ENCODE measurements around the gene TMIGD2.

TMIGD2 gene

GRCh38 chr19:4284974-4285373 is 17.2 kb downstream of the TMIGD2 start:
- no peaks in the 10 kb centered on the region for H3K79me2 ChIP-seq (ENCODE audit: insufficient read depth, low read length)
- H2AFZ ChIP-seq (ENCODE audit: low read length), result no peak overlapping the region
- no peaks in the 10 kb centered on the region for H3K36me3 ChIP-seq (ENCODE audit: insufficient read depth, low read length)
- H3K4me2 ChIP-seq (ENCODE audit: low read length), result no peak overlapping the region
- H3K4me1 ChIP-seq (ENCODE audit: insufficient read depth, low read length, severe bottlenecking), result no peaks in the 10 kb centered on the region
- H3K27ac ChIP-seq (ENCODE audit: low read depth, low read length, poor library complexity, severe bottlenecking), result no peak overlapping the region
- no peaks in the 10 kb centered on the region for H3K9me2 ChIP-seq (ENCODE audit: low read depth, low read length)
- TF ChIP-seq EZH2 (IDR thresholded peaks at IDR 0.05; ENCODE audit: borderline replicate concordance, low read length) (no peak), CTCF (IDR thresholded peaks at IDR 0.05; ENCODE audit: low read length) (no peak)
- H3K9me3 ChIP-seq (ENCODE audit: low read length), result no peaks in the 10 kb centered on the region
- no peaks in the 10 kb centered on the region for H3K27me3 ChIP-seq (ENCODE audit: insufficient read depth, low read length)
- H3K9ac ChIP-seq (ENCODE audit: low read length), result no peak overlapping the region
- no peaks in the 10 kb centered on the region for H3F3A ChIP-seq (ENCODE audit: insufficient read depth, low read length)
- H4K20me1 ChIP-seq (ENCODE audit: insufficient read depth, low read length), result no peaks in the 10 kb centered on the region
- H3K4me3 ChIP-seq (ENCODE audit: low read depth, low read length, poor library complexity, severe bottlenecking), result no peak overlapping the region

DNA sequence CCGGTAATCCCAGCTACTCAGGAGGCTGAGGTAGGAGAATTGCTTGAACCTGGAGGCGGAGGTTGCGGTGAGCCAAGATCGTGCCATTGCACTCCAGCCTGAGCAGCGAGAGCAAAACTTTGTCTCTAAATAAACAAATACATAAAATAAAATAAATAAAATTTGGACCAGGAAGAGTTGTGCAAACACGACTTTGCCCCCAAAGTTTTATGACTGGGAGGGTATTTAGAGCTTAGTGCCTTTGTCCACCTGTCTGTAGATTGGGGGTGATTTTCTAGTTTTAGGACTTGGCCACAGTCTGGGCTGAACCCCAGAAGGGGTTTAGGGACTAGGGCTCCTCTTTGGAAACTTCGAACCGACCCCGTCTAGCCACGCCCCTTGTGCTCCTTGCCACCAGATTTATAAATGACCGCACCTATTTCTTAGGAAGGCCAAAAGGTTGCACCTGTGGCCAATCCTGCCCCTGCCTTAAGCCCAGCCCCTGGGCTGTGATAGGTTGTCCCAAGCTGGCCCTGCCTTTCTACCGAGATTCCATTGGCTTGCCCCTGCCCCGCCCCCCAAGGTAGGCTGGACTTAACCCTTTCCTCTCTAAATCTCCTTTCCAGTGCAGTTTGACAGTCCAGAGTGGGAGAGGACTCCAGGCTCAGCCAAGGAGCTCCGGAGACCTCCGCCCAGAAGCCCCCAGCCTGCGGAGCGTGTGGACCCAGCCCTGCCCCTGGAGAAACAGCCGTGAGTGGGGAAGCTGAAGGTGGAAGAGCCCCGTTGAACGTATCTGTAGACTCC is 17.8 kb downstream of the TMIGD2 start:
- Histone ChIP-seq H3K79me2 (ENCODE audit: insufficient read depth, low read length) (no peaks in the 10 kb centered on the region), H3K4me2 (ENCODE audit: low read length) (no peak overlapping the region), H3K36me3 (ENCODE audit: insufficient read depth, low read length) (no peaks in the 10 kb centered on the region), H3K27ac (ENCODE audit: low read depth, low read length, poor library complexity, severe bottlenecking) (no peak overlapping the region), H3K4me3 (ENCODE audit: low read depth, low read length, poor library complexity, severe bottlenecking) (no peak overlapping the region), H3K9ac (ENCODE audit: low read length) (no peak overlapping the region), H4K20me1 (ENCODE audit: insufficient read depth, low read length) (no peaks in the 10 kb centered on the region), H2AFZ (ENCODE audit: low read length) (no peak overlapping the region), H3K9me3 (ENCODE audit: low read length) (no peaks in the 10 kb centered on the region), H3K9me2 (ENCODE audit: low read depth, low read length) (no peaks in the 10 kb centered on the region), H3K4me1 (ENCODE audit: insufficient read depth, low read length, severe bottlenecking) (no peaks in the 10 kb centered on the region), H3K27me3 (ENCODE audit: insufficient read depth, low read length) (no peaks in the 10 kb centered on the region), H3F3A (ENCODE audit: insufficient read depth, low read length) (no peaks in the 10 kb centered on the region)
- TF ChIP-seq CTCF (IDR thresholded peaks at IDR 0.05; ENCODE audit: low read length) (no peak), EZH2 (IDR thresholded peaks at IDR 0.05; ENCODE audit: borderline replicate concordance, low read length) (no peak)

DNA sequence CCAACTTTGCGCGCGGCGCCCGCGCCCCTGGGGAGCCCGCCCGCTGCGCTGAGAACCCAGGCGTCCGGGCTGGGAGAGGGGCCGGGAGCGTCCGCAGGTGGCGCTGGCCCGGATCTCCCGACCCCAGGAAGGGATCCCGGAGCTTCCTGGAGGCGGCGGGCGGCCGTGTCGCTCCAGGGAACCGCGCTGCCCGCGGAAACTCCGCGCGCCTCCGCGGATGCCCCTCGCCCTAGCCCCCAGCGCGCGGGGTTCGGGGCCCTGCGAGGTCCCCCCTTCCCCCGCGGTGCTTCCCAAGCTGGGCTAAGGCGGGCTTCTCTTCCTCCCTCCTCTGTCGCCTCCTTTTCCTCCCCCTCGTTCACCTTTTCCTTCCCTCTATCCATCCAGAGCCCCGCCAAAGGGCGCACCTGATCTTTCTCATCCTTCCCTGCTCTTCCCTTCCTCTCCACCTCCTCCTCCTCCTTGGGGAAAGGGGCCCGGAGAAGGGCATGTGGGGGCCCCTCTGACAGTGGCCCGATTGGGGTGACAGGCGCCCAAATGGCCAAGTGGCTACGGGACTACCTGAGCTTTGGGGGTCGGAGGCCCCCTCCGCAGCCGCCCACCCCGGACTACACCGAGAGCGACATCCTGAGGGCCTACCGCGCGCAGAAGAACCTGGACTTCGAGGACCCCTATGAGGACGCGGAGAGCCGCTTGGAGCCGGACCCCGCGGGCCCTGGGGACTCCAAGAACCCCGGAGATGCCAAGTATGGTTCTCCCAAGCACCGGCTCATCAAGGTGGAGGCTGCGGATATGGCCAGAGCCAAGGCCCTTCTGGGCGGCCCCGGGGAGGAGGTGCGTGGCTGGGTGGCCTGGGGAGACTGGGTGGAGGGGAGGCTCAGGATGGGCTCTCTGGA is 22.4 kb downstream of the TMIGD2 start:
- no peak for TF ChIP-seq EZH2 (IDR thresholded peaks at IDR 0.05; ENCODE audit: borderline replicate concordance, low read length)
- no peak for TF ChIP-seq CTCF (IDR thresholded peaks at IDR 0.05; ENCODE audit: low read length)
- Histone ChIP-seq H2AFZ (ENCODE audit: low read length) (no peak overlapping the region), H3K9me2 (ENCODE audit: low read depth, low read length) (no peaks in the 10 kb centered on the region), H3K9ac (ENCODE audit: low read length) (no peak overlapping the region), H3K36me3 (ENCODE audit: insufficient read depth, low read length) (no peaks in the 10 kb centered on the region), H3K79me2 (ENCODE audit: insufficient read depth, low read length) (no peaks in the 10 kb centered on the region), H3K4me1 (ENCODE audit: insufficient read depth, low read length, severe bottlenecking) (no peaks in the 10 kb centered on the region), H3F3A (ENCODE audit: insufficient read depth, low read length) (no peaks in the 10 kb centered on the region), H3K27ac (ENCODE audit: low read depth, low read length, poor library complexity, severe bottlenecking) (no peak overlapping the region), H3K4me3 (ENCODE audit: low read depth, low read length, poor library complexity, severe bottlenecking) (no peak overlapping the region), H3K27me3 (ENCODE audit: insufficient read depth, low read length) (no peaks in the 10 kb centered on the region), H3K4me2 (ENCODE audit: low read length) (no peak overlapping the region), H4K20me1 (ENCODE audit: insufficient read depth, low read length) (no peaks in the 10 kb centered on the region), H3K9me3 (ENCODE audit: low read length) (no peaks in the 10 kb centered on the region)

Data from OCI-LY1 (cell line).